NB4 (cell line): Measurements from ENCODE around the gene IPO8.

ENCODE experiments used
- MYC ChIP-seq: IDR thresholded peaks from 2 replicates; pipeline ENCODE4 v1.6.1; 2011; ENCODE audit warnings: low read depth, low read length
- POLR2A ChIP-seq: IDR thresholded peaks from 2 replicates; pipeline ENCODE4 v1.6.1; 2011; ENCODE audit warnings: mild to moderate bottlenecking; ENCODE audit not compliant: insufficient read length; ENCODE audit errors: extremely low read depth
- TF ChIP-seq, protein P1 (sequence below): IDR thresholded peaks from one replicate; pipeline ENCODE4 v1.5.1; 2012; ENCODE audit warnings: low read depth, low read length
- TF ChIP-seq, protein P2 (sequence below): IDR thresholded peaks from 2 replicates; pipeline ENCODE4 v1.6.1; 2011; ENCODE audit warnings: low read depth, low read length

DNA sequence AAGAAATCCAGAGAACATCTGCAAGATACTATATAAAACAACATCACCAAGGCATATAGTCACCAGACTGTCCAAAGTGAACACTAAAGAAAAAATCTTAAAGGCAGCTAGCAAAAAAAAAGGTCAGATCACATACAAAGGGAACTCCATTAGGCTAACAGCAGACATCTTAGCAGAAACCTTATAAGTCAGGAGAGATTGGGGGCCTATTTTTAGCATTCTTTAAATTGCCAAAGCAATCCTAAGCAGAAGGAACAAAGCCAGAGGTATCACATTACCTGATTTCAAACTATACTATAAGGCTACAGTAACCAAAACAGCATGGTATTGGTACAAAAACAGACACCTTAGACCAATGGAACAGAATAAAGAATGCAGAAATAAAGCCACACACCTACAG is 92.5 kb downstream of the IPO8 start:
- TF ChIP-seq, protein P1, sequence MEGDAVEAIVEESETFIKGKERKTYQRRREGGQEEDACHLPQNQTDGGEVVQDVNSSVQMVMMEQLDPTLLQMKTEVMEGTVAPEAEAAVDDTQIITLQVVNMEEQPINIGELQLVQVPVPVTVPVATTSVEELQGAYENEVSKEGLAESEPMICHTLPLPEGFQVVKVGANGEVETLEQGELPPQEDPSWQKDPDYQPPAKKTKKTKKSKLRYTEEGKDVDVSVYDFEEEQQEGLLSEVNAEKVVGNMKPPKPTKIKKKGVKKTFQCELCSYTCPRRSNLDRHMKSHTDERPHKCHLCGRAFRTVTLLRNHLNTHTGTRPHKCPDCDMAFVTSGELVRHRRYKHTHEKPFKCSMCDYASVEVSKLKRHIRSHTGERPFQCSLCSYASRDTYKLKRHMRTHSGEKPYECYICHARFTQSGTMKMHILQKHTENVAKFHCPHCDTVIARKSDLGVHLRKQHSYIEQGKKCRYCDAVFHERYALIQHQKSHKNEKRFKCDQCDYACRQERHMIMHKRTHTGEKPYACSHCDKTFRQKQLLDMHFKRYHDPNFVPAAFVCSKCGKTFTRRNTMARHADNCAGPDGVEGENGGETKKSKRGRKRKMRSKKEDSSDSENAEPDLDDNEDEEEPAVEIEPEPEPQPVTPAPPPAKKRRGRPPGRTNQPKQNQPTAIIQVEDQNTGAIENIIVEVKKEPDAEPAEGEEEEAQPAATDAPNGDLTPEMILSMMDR = no peak
- TF ChIP-seq POLR2A = no peak
- TF ChIP-seq, protein P2, sequence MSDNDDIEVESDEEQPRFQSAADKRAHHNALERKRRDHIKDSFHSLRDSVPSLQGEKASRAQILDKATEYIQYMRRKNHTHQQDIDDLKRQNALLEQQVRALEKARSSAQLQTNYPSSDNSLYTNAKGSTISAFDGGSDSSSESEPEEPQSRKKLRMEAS = no peak
- no peak for TF ChIP-seq MYC
